Coronary artery (tissue), 2 donors: Measurements from ENCODE around the gene EFHD2.
"Not testable (repeated sequence)": the region's sequence is repeated elsewhere in the genome, so short reads cannot be mapped to it uniquely, and the experiment has no call there.

Source experiments
- DNase-seq: peaks from one replicate; pipeline ENCODE4 v3.0.0-alpha.2; 2017; ENCODE audit warnings: low spot score
- H3K27ac ChIP-seq, 2 donors: fragments of 200-600 bp; sonication (generic); one replicate each; pipeline ENCODE4 v1.5.1; 2016 to 2019
- H3K4me3 ChIP-seq: fragments of 200-600 bp; sonication (generic); 2 replicates; pipeline ENCODE4 v1.5.1; 2016; ENCODE audit warnings: mild to moderate bottlenecking, moderate library complexity
- CTCF ChIP-seq: fragments of 200-600 bp; sonication (generic); IDR thresholded peaks from one replicate; pipeline ENCODE4 v1.5.1; 2019; ENCODE audit warnings: antibody characterized with exemption

EFHD2 gene

GRCh38 chr1:15455522-15455921 is 45.8 kb downstream of the EFHD2 start:
- Histone ChIP-seq H3K27ac (no peak overlapping the region), H3K4me3 (no peak overlapping the region)
- TF ChIP-seq CTCF = no peak
- DNase-seq = no peak

- no peak within 1 kb of the TSS for H3K27ac ChIP-seq
- DNase-seq = no peak
- no peak within 1 kb of the TSS for H3K4me3 ChIP-seq
- TF ChIP-seq CTCF = no peak
Observed at GRCh38 chr1:15456313-15456954, 46.7 kb downstream of the EFHD2 start, which contains the start of gene CELA2A. TSS of gene CELA2A (plus strand) at chr1:15456732. CDS start at chr1:15456754, 22 bp downstream.

GRCh38 chr1:15457585-15457984 is 47.9 kb downstream of the EFHD2 start:
- H3K27ac ChIP-seq = no peak overlapping the region

GRCh38 chr1:15458388-15458787 is 48.7 kb downstream of the EFHD2 start:
- H3K27ac ChIP-seq, DNase-seq: not testable (repeated sequence)

More at GRCh38 chr1:15457585-15457984, 47.9 kb downstream of the EFHD2 start:
- DNase-seq = no peak
- TF ChIP-seq CTCF = no peak
- H3K4me3 ChIP-seq = no peak overlapping the region

GRCh38 chr1:15459771-15460707 is 50.4 kb downstream of the EFHD2 start:
- TF ChIP-seq CTCF = no peak
- no peak overlapping the region for H3K27ac ChIP-seq
- DNase-seq = no peak

More at GRCh38 chr1:15458388-15458787, 48.7 kb downstream of the EFHD2 start:
- H3K4me3 ChIP-seq = not testable (repeated sequence)

GRCh38 chr1:15460708-15461095 is 51.0 kb downstream of the EFHD2 start:
- no peak overlapping the region for H3K4me3 ChIP-seq
- DNase-seq = no peak
- no peak overlapping the region for H3K27ac ChIP-seq
- no peak for TF ChIP-seq CTCF

More at GRCh38 chr1:15459771-15460707, 50.4 kb downstream of the EFHD2 start:
- no peak overlapping the region for H3K4me3 ChIP-seq

- not testable (repeated sequence) for H3K27ac ChIP-seq, H3K4me3 ChIP-seq, DNase-seq
Observed at GRCh38 chr1:15463064-15463800, 53.5 kb downstream of the EFHD2 start.

GRCh38 chr1:15463926-15464322 is 54.2 kb downstream of the EFHD2 start:
- H3K27ac ChIP-seq = not testable (repeated sequence)

More at GRCh38 chr1:15463926-15464322, 54.2 kb downstream of the EFHD2 start:
- not testable (repeated sequence) for DNase-seq, H3K4me3 ChIP-seq
